Effector memory CD8-positive, alpha-beta T cell (primary cell): Measurements from ENCODE around the gene RAB26.

Source experiments
- ATAC-seq: fragments of 150-1000 bp; cut with Tn5 transposase; replicated peaks from 2 replicates; pipeline ENCODE4 v1.10.0; 2021; ENCODE audit warnings: mild to moderate bottlenecking, moderate library complexity
- DNase-seq, 3 experiments: peaks; one replicate each; pipeline ENCODE4 v3.0.0; 2021
- H3K27ac Mint-ChIP-seq, 2 donors: one replicate each; pipeline ENCODE4 v1.8.0; 2022; ENCODE audit warnings: mild to moderate bottlenecking in 2 of 2, mixed read lengths in 2 of 2, moderate library complexity in 2 of 2
- H3K27me3 Mint-ChIP-seq, 2 donors: one replicate each; pipeline ENCODE4 v1.8.0; 2022; ENCODE audit warnings: mixed read lengths in 2 of 2
- H3K36me3 Mint-ChIP-seq: one replicate; pipeline ENCODE4 v1.8.0; 2022; ENCODE audit warnings: mild to moderate bottlenecking, moderate library complexity, mixed read lengths; ENCODE audit not compliant: insufficient read depth
- H3K4me1 Mint-ChIP-seq, 2 donors: one replicate each; pipeline ENCODE4 v1.8.0; 2022; ENCODE audit warnings: low read depth in 2 of 2, mixed read lengths in 2 of 2
- H3K4me3 Mint-ChIP-seq, 2 donors: one replicate each; pipeline ENCODE4 v1.8.0; 2022; ENCODE audit warnings: mild to moderate bottlenecking in 2 of 2, mixed read lengths in 2 of 2, moderate library complexity in 2 of 2
- H3K9me3 Mint-ChIP-seq, 2 donors: one replicate each; pipeline ENCODE4 v1.8.0; 2022; ENCODE audit warnings: mixed read lengths in 2 of 2

Gene RAB26

DNA sequence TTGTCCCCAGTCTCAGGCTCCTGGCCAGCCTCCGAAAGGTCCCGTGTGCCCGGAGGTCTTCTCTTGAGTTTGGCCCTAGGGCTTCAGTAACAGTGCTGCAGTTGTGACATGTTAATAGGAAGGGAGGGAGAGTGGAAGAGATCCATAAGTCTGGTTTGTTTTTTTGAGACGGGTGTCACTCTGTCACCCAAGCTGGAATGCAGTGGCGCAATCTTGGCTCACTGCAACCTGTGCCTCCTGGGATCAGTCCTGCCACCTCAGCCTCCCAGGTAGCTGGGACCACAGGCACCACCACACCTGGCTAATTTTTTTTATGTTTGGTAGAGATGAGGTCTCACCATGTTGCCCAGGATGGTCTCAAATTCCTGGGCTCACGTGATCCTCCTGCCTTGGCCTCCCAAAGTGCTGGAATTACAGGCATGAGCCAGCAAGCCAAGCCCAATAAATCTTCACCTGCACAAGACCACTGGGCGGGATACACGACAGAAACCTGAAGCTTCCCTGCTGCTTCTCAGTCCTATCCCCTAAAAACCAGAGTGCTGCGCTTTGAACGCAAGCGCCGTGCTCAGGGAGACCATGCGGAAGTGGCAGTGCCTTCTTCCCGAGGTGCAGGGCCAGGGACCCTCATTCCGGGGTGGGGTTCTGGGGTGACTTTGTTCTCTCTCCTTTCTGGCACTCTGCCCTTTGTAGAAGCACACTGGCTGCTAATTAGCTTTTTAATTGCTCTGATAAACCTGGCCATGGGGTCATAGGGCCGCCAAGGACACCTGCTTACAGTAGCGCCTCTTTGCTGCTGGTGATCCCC lies 18.0 kb downstream of the RAB26 start:
- no peaks in the 10 kb centered on the region for H3K9me3 Mint-ChIP-seq
- H3K4me3 Mint-ChIP-seq = no peak overlapping the region
- H3K4me1 Mint-ChIP-seq = peaks cover 7 to 9% of the 10 kb centered on the region in 2 donors
- ATAC-seq (no peak), DNase-seq (no peak)
- no peaks in the 10 kb centered on the region for H3K27me3 Mint-ChIP-seq
- H3K27ac Mint-ChIP-seq = peak overlapping the region in 1 of 2 donors; percentile 44
- peaks cover 4% of the 10 kb centered on the region for H3K36me3 Mint-ChIP-seq

DNA sequence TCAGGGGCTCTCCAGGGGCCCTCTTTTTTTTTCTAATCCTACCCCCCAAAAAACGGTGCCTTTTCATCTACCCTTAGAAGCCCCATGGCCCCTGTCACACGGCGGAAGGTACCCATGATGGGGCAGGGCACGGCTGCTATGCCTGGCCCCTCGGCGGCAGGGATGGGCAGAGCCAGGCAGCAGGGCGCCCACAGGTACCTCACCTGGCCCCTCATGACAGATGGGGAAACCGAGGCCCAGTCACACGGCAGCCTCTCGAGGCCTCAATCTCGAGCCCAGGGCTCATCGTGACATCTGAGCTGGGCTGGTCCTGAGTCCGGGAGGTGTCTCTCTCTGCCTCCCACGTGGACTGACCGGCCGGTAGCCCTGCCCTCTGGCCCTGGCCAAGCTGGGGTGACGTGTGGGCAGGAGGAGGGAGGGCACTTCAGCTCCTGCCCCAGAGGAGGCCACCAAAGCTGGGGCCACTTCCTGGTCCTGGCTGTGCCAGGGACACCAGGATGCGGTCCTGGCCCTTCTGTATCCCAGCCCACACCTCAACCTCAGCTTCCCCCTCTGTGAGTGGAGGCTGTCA lies 18.7 kb downstream of the RAB26 start:
- DNase-seq (no peak), ATAC-seq (no peak)
- H3K27ac Mint-ChIP-seq = no peak overlapping the region
- no peaks in the 10 kb centered on the region for H3K9me3 Mint-ChIP-seq
- H3K36me3 Mint-ChIP-seq = peaks cover 4% of the 10 kb centered on the region
- H3K4me1 Mint-ChIP-seq = peaks cover 3% of the 10 kb centered on the region in 2 donors
- no peak overlapping the region for H3K4me3 Mint-ChIP-seq
- H3K27me3 Mint-ChIP-seq = no peaks in the 10 kb centered on the region

DNA sequence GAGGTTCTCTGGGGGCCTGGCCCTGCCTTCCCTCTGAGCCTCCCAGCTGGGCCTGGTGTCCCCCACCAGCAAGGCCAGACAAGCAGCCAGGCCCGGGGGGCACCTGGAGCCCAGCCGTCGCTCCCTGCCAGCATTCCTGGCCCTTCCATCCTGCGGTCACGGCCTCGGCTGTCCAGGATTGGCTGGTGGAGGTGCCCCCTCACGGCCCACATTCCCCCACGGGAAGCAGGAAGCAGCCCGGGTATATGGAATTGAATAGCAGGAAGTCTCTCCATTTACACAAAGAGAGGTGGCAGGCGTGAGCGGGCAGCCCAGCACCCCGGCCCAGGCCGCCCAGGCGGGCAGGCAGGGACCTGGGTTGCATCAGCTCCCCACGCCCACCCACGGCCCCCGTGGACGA lies 21.7 kb downstream of the RAB26 start:
- Mint-ChIP-seq H3K36me3 (peaks cover 8% of the 10 kb centered on the region), H3K4me1 (peaks cover 0 to 1% of the 10 kb centered on the region in 2 donors), H3K9me3 (no peaks in the 10 kb centered on the region), H3K27me3 (no peaks in the 10 kb centered on the region), H3K4me3 (no peak overlapping the region), H3K27ac (no peak overlapping the region)
- ATAC-seq (no peak), DNase-seq (no peak)

DNA sequence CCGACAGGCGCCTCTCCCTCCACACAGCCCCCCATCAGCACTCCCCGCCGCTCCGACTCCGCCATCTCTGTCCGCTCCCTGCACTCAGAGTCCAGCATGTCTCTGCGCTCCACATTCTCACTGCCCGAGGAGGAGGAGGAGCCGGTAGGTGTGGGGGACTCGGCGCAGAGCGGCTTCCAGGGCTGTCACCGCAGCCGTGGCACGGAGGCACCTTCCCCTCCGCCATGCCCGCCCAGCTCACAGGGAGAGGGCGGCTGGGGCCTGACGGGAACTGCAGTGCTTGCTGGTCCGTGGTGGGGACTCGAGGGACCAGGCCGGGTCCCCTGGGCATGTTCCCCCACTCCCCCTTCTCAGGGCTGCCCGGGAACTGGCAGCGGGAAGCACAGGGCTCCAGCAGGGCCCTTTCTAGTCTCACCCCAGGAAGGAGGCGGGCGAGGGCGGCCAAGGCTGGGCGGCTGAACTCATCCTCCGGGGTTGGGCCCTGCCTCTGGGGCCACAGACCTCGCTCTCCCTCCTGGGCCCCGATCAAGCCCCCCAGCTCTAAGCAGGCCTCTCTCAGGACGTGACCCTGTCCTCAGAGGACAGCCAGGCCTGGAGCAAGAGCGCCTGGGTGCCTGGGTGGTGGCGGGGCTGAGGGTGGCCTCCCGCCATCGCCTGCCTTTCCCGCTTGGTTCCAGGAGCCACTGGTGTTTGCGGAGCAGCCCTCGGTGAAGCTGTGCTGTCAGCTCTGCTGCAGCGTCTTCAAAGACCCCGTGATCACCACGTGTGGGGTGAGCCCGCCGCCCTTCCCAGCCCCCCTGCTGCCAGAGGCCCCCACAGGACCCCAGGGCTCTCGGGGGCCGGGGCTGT lies 22.4 kb downstream of the RAB26 start:
- Mint-ChIP-seq H3K36me3 (peaks cover 8% of the 10 kb centered on the region), H3K27ac (no peak overlapping the region), H3K4me3 (no peak overlapping the region), H3K4me1 (peaks cover 0 to 1% of the 10 kb centered on the region in 2 donors), H3K9me3 (no peaks in the 10 kb centered on the region), H3K27me3 (no peaks in the 10 kb centered on the region)
- ATAC-seq (no peak), DNase-seq (no peak)

DNA sequence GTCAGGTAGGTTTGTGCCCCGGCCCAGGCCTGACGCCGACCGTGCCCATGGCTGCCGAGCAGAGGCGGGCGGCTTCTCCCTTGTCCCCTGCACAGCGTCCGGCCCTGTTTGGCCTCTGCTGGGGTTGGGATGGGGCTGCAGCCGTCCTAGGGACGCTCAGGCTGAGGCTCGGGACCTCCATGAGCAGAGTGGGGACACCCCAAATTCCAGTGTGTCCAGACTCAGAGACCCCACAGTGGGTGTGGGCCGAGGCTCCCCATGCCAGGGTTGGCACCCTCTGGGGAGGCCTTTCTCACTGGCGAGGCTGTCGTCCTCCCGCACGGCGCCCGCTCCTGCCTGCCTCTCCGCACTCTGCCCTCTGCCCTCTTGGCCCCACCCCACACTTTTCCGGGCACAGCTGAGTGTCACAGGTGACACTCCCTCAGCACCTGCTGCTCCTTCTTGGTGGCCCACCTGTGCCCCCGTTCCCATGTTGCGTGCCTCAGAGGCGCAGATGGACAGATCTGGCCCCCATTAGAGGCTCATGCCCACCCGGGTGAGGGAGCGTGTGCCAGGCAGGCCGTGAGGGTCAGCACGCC lies 23.3 kb downstream of the RAB26 start:
- Mint-ChIP-seq H3K27me3 (no peaks in the 10 kb centered on the region), H3K4me3 (no peak overlapping the region), H3K9me3 (no peaks in the 10 kb centered on the region), H3K27ac (no peak overlapping the region), H3K4me1 (peaks cover 0 to 1% of the 10 kb centered on the region in 2 donors), H3K36me3 (peaks cover 10% of the 10 kb centered on the region)
- ATAC-seq (no peak), DNase-seq (no peak)

DNA sequence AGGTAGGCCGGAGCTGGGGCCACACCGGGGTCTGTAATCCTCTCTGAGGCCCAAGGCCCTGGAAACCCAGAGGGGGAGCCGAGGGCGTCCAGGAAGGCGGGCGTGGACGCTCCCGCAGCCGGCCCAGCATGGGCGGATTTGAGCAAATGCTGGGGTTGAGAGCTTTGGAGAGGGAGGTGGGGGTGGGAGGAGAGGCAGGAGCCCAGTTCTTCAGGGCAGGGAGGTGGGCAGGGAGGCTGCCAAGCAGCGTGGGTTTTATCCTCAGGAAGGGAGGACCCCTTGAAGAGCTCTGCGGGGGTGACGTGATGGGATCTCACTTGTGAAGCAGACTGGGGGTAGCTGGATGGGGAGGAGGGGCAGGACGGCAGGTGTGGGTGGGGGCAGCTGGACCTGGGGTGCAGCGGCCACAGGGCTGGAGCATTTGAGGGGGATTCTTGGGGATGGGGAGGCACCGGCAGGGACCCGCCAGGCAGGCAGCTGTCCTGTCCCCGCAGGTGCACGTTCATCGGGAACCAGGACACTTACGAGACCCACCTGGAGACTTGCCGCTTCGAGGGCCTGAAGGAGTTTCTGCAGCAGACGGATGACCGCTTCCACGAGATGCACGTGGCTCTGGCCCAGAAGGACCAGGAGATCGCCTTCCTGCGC lies 24.4 kb downstream of the RAB26 start:
- Mint-ChIP-seq H3K27ac (peak overlapping the region in 1 of 2 donors; percentile 65), H3K36me3 (peaks cover 10% of the 10 kb centered on the region), H3K9me3 (no peaks in the 10 kb centered on the region), H3K4me3 (no peak overlapping the region), H3K4me1 (peaks cover 0 to 1% of the 10 kb centered on the region in 2 donors), H3K27me3 (no peaks in the 10 kb centered on the region)
- DNase-seq = no peak
- ATAC-seq = no peak

DNA sequence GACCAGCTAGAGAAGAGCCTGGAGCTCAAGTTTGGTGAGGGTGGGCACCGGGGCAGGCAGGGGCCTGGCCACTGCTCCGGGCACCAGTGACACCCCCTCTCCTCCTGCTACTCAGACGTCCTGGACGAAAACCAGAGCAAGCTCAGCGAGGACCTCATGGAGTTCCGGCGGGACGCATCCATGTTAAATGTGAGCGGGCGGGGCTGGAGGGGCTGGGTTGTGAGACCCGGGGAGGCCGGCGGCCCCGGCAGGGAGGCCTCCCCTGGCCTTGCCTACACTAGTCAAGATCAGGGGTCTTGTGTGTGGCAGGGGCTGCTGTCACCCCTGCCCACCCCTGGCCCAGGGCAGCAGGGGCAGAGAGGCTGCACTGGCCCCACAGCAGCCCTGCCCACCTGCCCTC lies 24.9 kb downstream of the RAB26 start:
- DNase-seq = no peak
- Mint-ChIP-seq H3K9me3 (no peaks in the 10 kb centered on the region), H3K27me3 (no peaks in the 10 kb centered on the region)

DNA sequence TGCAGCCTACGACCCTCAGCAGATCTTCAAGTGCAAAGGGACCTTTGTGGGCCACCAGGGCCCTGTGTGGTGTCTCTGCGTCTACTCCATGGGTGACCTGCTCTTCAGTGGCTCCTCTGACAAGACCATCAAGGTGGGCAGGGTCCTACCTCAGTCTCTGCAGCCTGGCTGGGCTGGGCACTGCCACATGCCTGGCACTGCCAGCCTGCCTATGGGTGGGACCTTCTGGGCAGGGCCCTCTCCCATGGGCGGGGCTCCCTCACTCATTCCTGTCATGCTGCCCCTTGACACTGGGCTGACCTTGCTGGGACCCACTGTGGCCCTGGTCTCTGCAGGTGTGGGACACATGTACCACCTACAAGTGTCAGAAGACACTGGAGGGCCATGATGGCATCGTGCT lies 25.5 kb downstream of the RAB26 start:
- Mint-ChIP-seq H3K4me3 (no peak overlapping the region), H3K4me1 (peaks cover 0 to 1% of the 10 kb centered on the region in 2 donors), H3K36me3 (peaks cover 10% of the 10 kb centered on the region), H3K27ac (peak overlapping the region in 1 of 2 donors; percentile 49), H3K27me3 (no peaks in the 10 kb centered on the region), H3K9me3 (no peaks in the 10 kb centered on the region)
- no peak for DNase-seq
- no peak for ATAC-seq

More for the DNA sequence above, 24.9 kb downstream of the RAB26 start:
- H3K36me3 Mint-ChIP-seq = peaks cover 10% of the 10 kb centered on the region
- peaks cover 0 to 1% of the 10 kb centered on the region in 2 donors for H3K4me1 Mint-ChIP-seq
- H3K27ac Mint-ChIP-seq = peak overlapping the region in 1 of 2 donors; percentile 65
- no peak for ATAC-seq
- no peak overlapping the region for H3K4me3 Mint-ChIP-seq

DNA sequence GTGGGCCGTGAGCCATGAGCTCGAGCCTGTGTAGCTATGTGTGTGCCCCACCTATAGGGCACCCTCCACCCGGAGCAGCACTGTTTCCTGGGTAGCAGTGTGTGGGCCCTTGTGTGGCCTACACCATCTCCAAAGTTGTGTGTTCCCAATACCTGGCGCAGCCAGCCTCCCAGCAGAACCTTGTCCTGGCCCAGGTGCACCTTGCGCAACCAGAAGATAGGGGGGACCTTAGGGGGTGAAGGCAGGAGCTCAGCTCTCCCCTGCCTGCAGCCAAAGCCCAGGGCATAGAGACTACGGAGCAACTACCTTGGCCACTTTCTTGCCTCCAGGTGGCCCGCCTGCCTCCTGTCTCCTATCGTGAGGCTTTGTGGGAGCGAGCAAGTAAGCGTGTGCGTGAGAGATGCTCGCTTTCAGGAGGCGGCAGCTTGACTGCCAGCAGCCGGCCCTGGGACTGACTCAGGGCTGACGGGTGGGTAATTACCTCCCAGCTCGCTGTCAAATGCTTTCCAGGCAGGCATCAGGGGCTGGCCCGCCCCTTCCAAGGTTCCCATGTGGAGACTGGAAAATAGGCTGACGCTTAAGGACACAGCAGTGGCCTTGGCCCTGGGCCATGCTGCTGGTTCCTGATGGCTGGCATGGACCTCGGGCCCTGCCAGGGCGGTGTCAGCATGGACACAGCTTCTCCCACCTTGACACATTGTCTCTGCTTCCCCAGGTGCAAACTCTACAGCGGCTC lies 26.1 kb downstream of the RAB26 start:
- H3K4me3 Mint-ChIP-seq = no peak overlapping the region
- H3K36me3 Mint-ChIP-seq = peaks cover 10% of the 10 kb centered on the region

DNA sequence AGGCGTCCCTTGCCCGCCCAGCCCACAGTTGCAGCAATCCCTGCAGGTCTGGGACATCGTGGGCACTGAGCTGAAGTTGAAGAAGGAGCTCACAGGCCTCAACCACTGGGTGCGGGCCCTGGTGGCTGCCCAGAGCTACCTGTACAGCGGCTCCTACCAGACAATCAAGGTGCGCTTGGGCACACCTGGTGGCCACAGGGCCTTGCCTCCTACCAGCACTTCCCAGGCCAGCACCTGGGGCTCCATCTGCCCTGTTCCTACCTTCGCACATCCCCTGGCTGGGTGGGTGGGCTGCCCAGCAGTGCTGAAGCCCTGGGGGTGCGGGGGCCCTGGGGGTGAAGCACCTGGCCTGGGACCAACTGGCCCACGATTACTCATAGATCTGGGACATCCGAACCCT lies 27.0 kb downstream of the RAB26 start:
- ATAC-seq = no peak
- Mint-ChIP-seq H3K27me3 (no peaks in the 10 kb centered on the region), H3K27ac (no peak overlapping the region), H3K36me3 (peaks cover 10% of the 10 kb centered on the region), H3K9me3 (no peaks in the 10 kb centered on the region), H3K4me3 (no peak overlapping the region), H3K4me1 (peaks cover 0 to 1% of the 10 kb centered on the region in 2 donors)
- no peak for DNase-seq

More for the DNA sequence above, 26.1 kb downstream of the RAB26 start:
- Mint-ChIP-seq H3K27me3 (no peaks in the 10 kb centered on the region), H3K9me3 (no peaks in the 10 kb centered on the region), H3K27ac (no peak overlapping the region), H3K4me1 (peaks cover 0 to 1% of the 10 kb centered on the region in 2 donors)
- DNase-seq (no peak), ATAC-seq (no peak)

DNA sequence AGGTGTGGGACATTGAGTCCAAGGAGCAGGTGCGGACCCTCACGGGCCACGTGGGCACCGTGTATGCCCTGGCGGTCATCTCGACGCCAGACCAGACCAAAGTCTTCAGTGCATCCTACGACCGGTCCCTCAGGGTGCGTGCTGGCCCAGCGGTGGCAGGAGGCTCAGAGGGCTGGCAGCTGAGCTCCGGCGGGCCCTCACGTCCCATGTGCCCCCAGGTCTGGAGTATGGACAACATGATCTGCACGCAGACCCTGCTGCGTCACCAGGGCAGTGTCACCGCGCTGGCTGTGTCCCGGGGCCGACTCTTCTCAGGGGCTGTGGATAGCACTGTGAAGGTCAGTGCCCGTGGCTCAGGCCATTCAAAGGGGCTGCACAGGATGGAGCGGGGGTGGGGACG lies 27.6 kb downstream of the RAB26 start:
- DNase-seq (no peak), ATAC-seq (no peak)
- no peak overlapping the region for H3K27ac Mint-ChIP-seq
- no peak overlapping the region for H3K4me3 Mint-ChIP-seq
- no peaks in the 10 kb centered on the region for H3K27me3 Mint-ChIP-seq
- H3K36me3 Mint-ChIP-seq = peaks cover 10% of the 10 kb centered on the region
- H3K4me1 Mint-ChIP-seq = peaks cover 0 to 1% of the 10 kb centered on the region in 2 donors
- H3K9me3 Mint-ChIP-seq = no peaks in the 10 kb centered on the region

DNA sequence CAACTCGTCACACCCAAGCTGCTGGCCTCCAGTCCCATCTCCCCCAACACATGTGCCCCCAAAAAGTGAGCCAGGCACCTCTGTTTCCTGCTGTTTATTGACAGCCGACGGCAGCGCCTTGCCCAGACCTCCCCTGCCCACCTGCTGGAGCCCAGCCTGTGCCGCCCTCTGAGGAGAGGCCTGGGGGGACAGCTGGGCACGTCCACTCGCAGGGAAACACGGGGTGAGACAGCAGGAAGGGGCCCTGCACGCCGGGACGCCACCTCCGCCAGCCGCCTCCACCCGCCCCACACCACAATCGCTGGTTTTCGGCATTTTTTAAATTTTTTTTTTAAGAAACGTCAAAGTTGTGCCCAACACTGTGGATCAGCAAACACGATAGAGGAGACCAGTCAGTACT lies 28.7 kb downstream of the RAB26 start:
- Mint-ChIP-seq H3K27me3 (no peaks in the 10 kb centered on the region), H3K9me3 (no peaks in the 10 kb centered on the region), H3K27ac (no peak overlapping the region), H3K36me3 (peaks cover 10% of the 10 kb centered on the region), H3K4me1 (peaks cover under 1 to 4% of the 10 kb centered on the region in 2 donors), H3K4me3 (no peak overlapping the region)
- DNase-seq (no peak), ATAC-seq (no peak)
